ENCODE data around the gene DCXR. TPM values are rescaled to one million over a fixed set of nuclear protein-coding genes. Genes with fewer than 3 reads are reported as not detected.
A peak's percentile ranks its signal among the peaks of the same experiment; 100 is the strongest.

The DCXR gene
- total RNA-seq, 2 donors from 2014 or later = 169 to 213 TPM

GRCh38 chr17:82050761-82051641 is 13.5 kb upstream of the DCXR start:
- Histone ChIP-seq H3K27me3 (no peaks in the 10 kb centered on the region), H3K9me3 (no peaks in the 10 kb centered on the region), H3K27ac (peak overlapping the region; percentile 53 to 59), H3K4me3 (peak overlapping the region; percentile 83 to 87), H3K4me1 (peaks cover 0 to 32% of the 10 kb centered on the region in 2 donors), H3K36me3 (peaks cover 41% of the 10 kb centered on the region)
- no peak for DNase-seq (ENCODE audit: low spot score)
- TF ChIP-seq, protein P1, sequence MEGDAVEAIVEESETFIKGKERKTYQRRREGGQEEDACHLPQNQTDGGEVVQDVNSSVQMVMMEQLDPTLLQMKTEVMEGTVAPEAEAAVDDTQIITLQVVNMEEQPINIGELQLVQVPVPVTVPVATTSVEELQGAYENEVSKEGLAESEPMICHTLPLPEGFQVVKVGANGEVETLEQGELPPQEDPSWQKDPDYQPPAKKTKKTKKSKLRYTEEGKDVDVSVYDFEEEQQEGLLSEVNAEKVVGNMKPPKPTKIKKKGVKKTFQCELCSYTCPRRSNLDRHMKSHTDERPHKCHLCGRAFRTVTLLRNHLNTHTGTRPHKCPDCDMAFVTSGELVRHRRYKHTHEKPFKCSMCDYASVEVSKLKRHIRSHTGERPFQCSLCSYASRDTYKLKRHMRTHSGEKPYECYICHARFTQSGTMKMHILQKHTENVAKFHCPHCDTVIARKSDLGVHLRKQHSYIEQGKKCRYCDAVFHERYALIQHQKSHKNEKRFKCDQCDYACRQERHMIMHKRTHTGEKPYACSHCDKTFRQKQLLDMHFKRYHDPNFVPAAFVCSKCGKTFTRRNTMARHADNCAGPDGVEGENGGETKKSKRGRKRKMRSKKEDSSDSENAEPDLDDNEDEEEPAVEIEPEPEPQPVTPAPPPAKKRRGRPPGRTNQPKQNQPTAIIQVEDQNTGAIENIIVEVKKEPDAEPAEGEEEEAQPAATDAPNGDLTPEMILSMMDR (IDR thresholded peaks at IDR 0.05) = no peak

DNA sequence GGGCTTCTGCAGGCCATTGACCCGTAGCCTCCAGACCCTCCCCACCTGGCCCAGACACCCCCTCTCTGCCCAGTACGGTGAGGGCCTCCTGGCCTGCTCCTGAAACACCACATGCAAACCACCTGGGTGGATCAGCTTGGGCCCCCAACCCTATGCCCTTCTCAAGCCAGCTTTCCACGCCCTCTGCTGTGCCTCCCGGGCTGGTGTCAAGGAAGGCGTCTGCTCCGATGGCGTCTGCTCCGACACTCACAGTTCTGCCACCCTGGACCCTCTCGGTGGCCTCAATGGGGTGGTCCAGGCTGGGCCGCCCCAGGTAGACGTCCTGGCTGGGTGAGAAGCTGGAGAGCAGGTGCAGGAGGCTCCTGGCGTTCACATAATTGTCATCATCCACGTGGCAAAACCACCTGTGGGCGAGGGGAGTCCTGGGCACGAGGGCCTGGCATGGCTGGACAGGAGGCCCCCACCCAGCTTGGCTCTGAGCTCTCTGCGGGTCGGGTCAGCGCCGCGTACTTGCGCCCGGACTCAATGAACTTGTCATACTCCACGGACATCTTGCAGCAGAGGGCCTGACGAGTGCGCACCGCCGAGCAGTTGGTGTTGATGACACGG is 12.8 kb upstream of the DCXR start:
- DNase-seq (ENCODE audit: low spot score) = no peak
- Histone ChIP-seq H3K36me3 (peaks cover 33% of the 10 kb centered on the region), H3K27me3 (no peaks in the 10 kb centered on the region), H3K4me1 (peaks cover 0 to 32% of the 10 kb centered on the region in 2 donors), H3K4me3 (peak overlapping the region; percentile 83 to 87), H3K27ac (no peak overlapping the region), H3K9me3 (no peaks in the 10 kb centered on the region)
- TF ChIP-seq, protein P1 (IDR thresholded peaks at IDR 0.05) = no peak

GRCh38 chr17:82049521-82049971 is 12.0 kb upstream of the DCXR start:
- no peak for DNase-seq (ENCODE audit: low spot score)
- Histone ChIP-seq H3K27me3 (no peaks in the 10 kb centered on the region), H3K9me3 (no peaks in the 10 kb centered on the region), H3K27ac (no peak overlapping the region), H3K4me1 (peaks cover 0 to 32% of the 10 kb centered on the region in 2 donors), H3K4me3 (no peak overlapping the region), H3K36me3 (peaks cover 26% of the 10 kb centered on the region)
- TF ChIP-seq, protein P1 (IDR thresholded peaks at IDR 0.05) = no peak

DNA sequence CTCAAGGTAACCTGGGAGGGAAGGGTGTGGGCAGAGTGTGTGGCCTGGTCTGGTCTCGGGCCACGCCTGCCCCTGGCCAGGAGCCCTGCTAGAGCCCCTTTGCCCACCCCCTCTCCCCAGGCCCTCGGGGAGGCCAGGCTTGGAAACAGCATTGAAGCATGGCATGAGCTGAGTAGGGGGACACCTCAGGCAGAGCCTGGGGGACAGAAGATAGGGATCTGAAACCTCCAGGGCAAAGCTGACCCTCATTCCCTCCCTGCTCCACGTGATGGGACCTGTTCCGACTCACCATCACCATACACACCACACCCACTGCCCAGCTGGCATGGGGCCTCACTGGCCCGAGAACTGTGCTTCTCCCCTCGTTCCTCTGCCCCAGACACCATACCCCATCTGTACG is 11.6 kb upstream of the DCXR start:
- TF ChIP-seq, protein P1 (IDR thresholded peaks at IDR 0.05) = no peak
- Histone ChIP-seq H3K36me3 (peaks cover 22% of the 10 kb centered on the region), H3K4me3 (no peak overlapping the region), H3K4me1 (peaks cover 0 to 32% of the 10 kb centered on the region in 2 donors), H3K9me3 (no peaks in the 10 kb centered on the region), H3K27me3 (no peaks in the 10 kb centered on the region), H3K27ac (no peak overlapping the region)
- DNase-seq (ENCODE audit: low spot score) = no peak

- DNase-seq (ENCODE audit: low spot score) = no peak
- Histone ChIP-seq H3K36me3 (peaks cover 16% of the 10 kb centered on the region), H3K9me3 (no peaks in the 10 kb centered on the region), H3K4me1 (peaks cover 0 to 31% of the 10 kb centered on the region in 2 donors), H3K27ac (no peak overlapping the region), H3K27me3 (no peaks in the 10 kb centered on the region), H3K4me3 (no peak overlapping the region)
- TF ChIP-seq, protein P1 (IDR thresholded peaks at IDR 0.05) = no peak
Measured at GRCh38 chr17:82048571-82048971, 11.1 kb upstream of the DCXR start.
